T-helper 2 cell treated with Interferon-gamma antibody and Interleukin-4, amounts not matched to agents 5 μg/mL and 100 μg/mL, for 36 hours (primary cell): ENCODE measurements around the gene COG1.
A peak's percentile ranks its signal among the peaks of the same experiment; 100 is the strongest.

Experiments used
- DNase-seq: peaks from one replicate; pipeline ENCODE4 v3.0.0; 2021; ENCODE audit warnings: low spot score
- H3K27ac Mint-ChIP-seq: one replicate; pipeline ENCODE4 v1.8.0; 2021; ENCODE audit warnings: mild to moderate bottlenecking, mixed read lengths
- H3K27me3 Mint-ChIP-seq: one replicate; pipeline ENCODE4 v1.8.0; 2021; ENCODE audit warnings: low read depth, mixed read lengths
- H3K36me3 Mint-ChIP-seq: one replicate; pipeline ENCODE4 v1.8.0; 2021; ENCODE audit warnings: low read depth, mixed read lengths
- H3K4me1 Mint-ChIP-seq: one replicate; pipeline ENCODE4 v1.8.0; 2021; ENCODE audit warnings: low read depth, mixed read lengths
- H3K4me3 Mint-ChIP-seq: one replicate; pipeline ENCODE4 v1.8.0; 2022; ENCODE audit warnings: mild to moderate bottlenecking, moderate library complexity, mixed read lengths
- H3K9me3 Mint-ChIP-seq: one replicate; pipeline ENCODE4 v1.8.0; 2021; ENCODE audit warnings: mixed read lengths

COG1 gene

GRCh38 chr17:73223626-73224230 lies 30.9 kb downstream of the COG1 start:
- H3K4me3 Mint-ChIP-seq: no peak overlapping the region
- no peak for DNase-seq
- H3K27ac Mint-ChIP-seq: peak overlapping the region; percentile 73
- H3K4me1 Mint-ChIP-seq: peaks cover 50% of the 10 kb centered on the region
- no peaks in the 10 kb centered on the region for H3K27me3 Mint-ChIP-seq
- peaks cover 22% of the 10 kb centered on the region for H3K36me3 Mint-ChIP-seq
- H3K9me3 Mint-ChIP-seq: no peaks in the 10 kb centered on the region

GRCh38 chr17:73224237-73224636 lies 31.4 kb downstream of the COG1 start:
- Mint-ChIP-seq H3K36me3 (peaks cover 27% of the 10 kb centered on the region), H3K4me1 (peaks cover 56% of the 10 kb centered on the region), H3K27me3 (no peaks in the 10 kb centered on the region), H3K4me3 (no peak overlapping the region), H3K9me3 (no peaks in the 10 kb centered on the region), H3K27ac (no peak overlapping the region)
- no peak for DNase-seq

- H3K4me1 Mint-ChIP-seq: peaks cover 58% of the 10 kb centered on the region
- no peaks in the 10 kb centered on the region for H3K27me3 Mint-ChIP-seq
Measured at GRCh38 chr17:73224663-73225305, 31.9 kb downstream of the COG1 start.

GRCh38 chr17:73226556-73227172 lies 33.8 kb downstream of the COG1 start:
- Mint-ChIP-seq H3K36me3 (peaks cover 34% of the 10 kb centered on the region), H3K4me3 (peak overlapping the region; percentile 77), H3K4me1 (peaks cover 69% of the 10 kb centered on the region), H3K27me3 (no peaks in the 10 kb centered on the region), H3K27ac (peak overlapping the region; percentile 70), H3K9me3 (no peaks in the 10 kb centered on the region)
- DNase-seq: no peak

More at GRCh38 chr17:73224663-73225305, 31.9 kb downstream of the COG1 start:
- H3K9me3 Mint-ChIP-seq: no peaks in the 10 kb centered on the region
- peaks cover 29% of the 10 kb centered on the region for H3K36me3 Mint-ChIP-seq
- no peak overlapping the region for H3K4me3 Mint-ChIP-seq
- H3K27ac Mint-ChIP-seq: no peak overlapping the region
- DNase-seq: no peak

- H3K4me3 Mint-ChIP-seq: peak overlapping the region; percentile 77
- no peaks in the 10 kb centered on the region for H3K9me3 Mint-ChIP-seq
- H3K4me1 Mint-ChIP-seq: peaks cover 66% of the 10 kb centered on the region
- peak overlapping the region; percentile 70 for H3K27ac Mint-ChIP-seq
- DNase-seq: no peak
- H3K27me3 Mint-ChIP-seq: no peaks in the 10 kb centered on the region
- peaks cover 34% of the 10 kb centered on the region for H3K36me3 Mint-ChIP-seq
Measured at GRCh38 chr17:73227379-73227778, 34.5 kb downstream of the COG1 start.

- Mint-ChIP-seq H3K36me3 (peaks cover 33% of the 10 kb centered on the region), H3K4me1 (peaks cover 67% of the 10 kb centered on the region), H3K27me3 (no peaks in the 10 kb centered on the region), H3K4me3 (peak overlapping the region; percentile 77), H3K27ac (peak overlapping the region; percentile 70), H3K9me3 (no peaks in the 10 kb centered on the region)
- no peak for DNase-seq
Measured at GRCh38 chr17:73227944-73228343, 35.1 kb downstream of the COG1 start.

- Mint-ChIP-seq H3K27me3 (no peaks in the 10 kb centered on the region), H3K27ac (peak overlapping the region; percentile 29), H3K4me1 (peaks cover 69% of the 10 kb centered on the region), H3K9me3 (no peaks in the 10 kb centered on the region), H3K36me3 (peaks cover 35% of the 10 kb centered on the region), H3K4me3 (peak overlapping the region; percentile 31)
- DNase-seq: peak; percentile 15
Measured at GRCh38 chr17:73228748-73229236, 35.9 kb downstream of the COG1 start.

GRCh38 chr17:73230088-73230487 lies 37.2 kb downstream of the COG1 start:
- Mint-ChIP-seq H3K27ac (no peak overlapping the region), H3K9me3 (no peaks in the 10 kb centered on the region), H3K4me3 (peak overlapping the region; percentile 88), H3K36me3 (peaks cover 38% of the 10 kb centered on the region), H3K27me3 (no peaks in the 10 kb centered on the region), H3K4me1 (peaks cover 63% of the 10 kb centered on the region)
- no peak for DNase-seq

- no peak for DNase-seq
- peaks cover 42% of the 10 kb centered on the region for H3K36me3 Mint-ChIP-seq
- H3K4me1 Mint-ChIP-seq: peaks cover 55% of the 10 kb centered on the region
- H3K4me3 Mint-ChIP-seq: peak overlapping the region; percentile 88
- no peaks in the 10 kb centered on the region for H3K9me3 Mint-ChIP-seq
- peak overlapping the region; percentile 86 for H3K27ac Mint-ChIP-seq
- H3K27me3 Mint-ChIP-seq: no peaks in the 10 kb centered on the region
Measured at GRCh38 chr17:73231395-73231794, 38.5 kb downstream of the COG1 start.

- Mint-ChIP-seq H3K4me1 (peaks cover 51% of the 10 kb centered on the region), H3K4me3 (peak overlapping the region; percentile 88), H3K27ac (peak overlapping the region; percentile 98), H3K36me3 (peaks cover 44% of the 10 kb centered on the region), H3K9me3 (no peaks in the 10 kb centered on the region), H3K27me3 (no peaks in the 10 kb centered on the region)
- peak; percentile 96 for DNase-seq
Measured at GRCh38 chr17:73231841-73232586, 39.2 kb downstream of the COG1 start.

GRCh38 chr17:73232587-73233373 lies 39.9 kb downstream of the COG1 start:
- peaks cover 49% of the 10 kb centered on the region for H3K36me3 Mint-ChIP-seq
- peak; percentile 12 for DNase-seq

GRCh38 chr17:73234736-73235135 lies 41.9 kb downstream of the COG1 start:
- Mint-ChIP-seq H3K27me3 (no peaks in the 10 kb centered on the region), H3K27ac (no peak overlapping the region), H3K4me3 (no peak overlapping the region), H3K4me1 (peaks cover 41% of the 10 kb centered on the region), H3K9me3 (no peaks in the 10 kb centered on the region), H3K36me3 (peaks cover 50% of the 10 kb centered on the region)
- DNase-seq: no peak

More at GRCh38 chr17:73232587-73233373, 39.9 kb downstream of the COG1 start:
- peaks cover 48% of the 10 kb centered on the region for H3K4me1 Mint-ChIP-seq
- no peaks in the 10 kb centered on the region for H3K27me3 Mint-ChIP-seq
- H3K27ac Mint-ChIP-seq: peak overlapping the region; percentile 98
- H3K9me3 Mint-ChIP-seq: no peaks in the 10 kb centered on the region
- peak overlapping the region; percentile 88 for H3K4me3 Mint-ChIP-seq

- Mint-ChIP-seq H3K4me3 (peak overlapping the region; percentile 41), H3K27ac (peak overlapping the region; percentile 29), H3K9me3 (no peaks in the 10 kb centered on the region), H3K36me3 (peaks cover 52% of the 10 kb centered on the region), H3K4me1 (peaks cover 26% of the 10 kb centered on the region), H3K27me3 (no peaks in the 10 kb centered on the region)
- no peak for DNase-seq
Measured at GRCh38 chr17:73237714-73238113, 44.9 kb downstream of the COG1 start.
